GM23338 (cell line): Measurements from ENCODE around the gene TASP1. TPM values are rescaled to one million over a fixed set of nuclear protein-coding genes. Genes with fewer than 3 reads are reported as not detected.

Experiments
- ATAC-seq: fragments of 200-7000 bp; cut with Tn5 transposase; 3 replicates; pipeline ENCODE4 v1.9.1; 2020
- DNase-seq: peaks from one replicate; pipeline ENCODE4 v3.0.0-alpha.2; 2015; ENCODE audit warnings: low spot score
- H2AFZ ChIP-seq: fragments of 200-600 bp; sonication (generic); 2 replicates; pipeline ENCODE4 v1.8.0; 2016; ENCODE audit warnings: antibody characterized with exemption, mild to moderate bottlenecking, moderate library complexity
- H3F3A ChIP-seq: fragments of 200-600 bp; sonication (generic); replicated peaks from 2 replicates; pipeline ENCODE4 v1.8.0; 2017; ENCODE audit warnings: antibody characterized with exemption, mixed run types, low read depth
- H3K27ac ChIP-seq: fragments of 200-600 bp; sonication (generic); 2 replicates; pipeline ENCODE4 v1.6.1; 2016; ENCODE audit warnings: low read depth
- H3K27me3 ChIP-seq: fragments of 200-600 bp; sonication (generic); 2 replicates; pipeline ENCODE4 v1.8.0; 2016; ENCODE audit warnings: mild to moderate bottlenecking, mixed run types, moderate library complexity; ENCODE audit not compliant: insufficient read depth
- H3K36me3 ChIP-seq: fragments of 200-600 bp; sonication (generic); 2 replicates; pipeline ENCODE4 v1.8.0; 2016; ENCODE audit warnings: mild to moderate bottlenecking; ENCODE audit not compliant: insufficient read depth
- H3K4me1 ChIP-seq: fragments of 200-600 bp; sonication (generic); 2 replicates; pipeline ENCODE4 v1.8.0; 2016; ENCODE audit warnings: mild to moderate bottlenecking, moderate library complexity; ENCODE audit not compliant: insufficient read depth
- H3K4me2 ChIP-seq: fragments of 200-600 bp; sonication (generic); 2 replicates; pipeline ENCODE4 v1.7.1; 2017; ENCODE audit warnings: mixed run types
- H3K4me3 ChIP-seq: fragments of 200-600 bp; sonication (generic); 2 replicates; pipeline ENCODE4 v1.6.1; 2016; ENCODE audit warnings: mixed run types
- H3K79me2 ChIP-seq: fragments of 200-600 bp; sonication (generic); replicated peaks from 2 replicates; pipeline ENCODE4 v1.8.0; 2017; ENCODE audit warnings: mild to moderate bottlenecking; ENCODE audit not compliant: insufficient read depth
- H3K9me2 ChIP-seq: fragments of 200-600 bp; sonication (generic); 2 replicates; pipeline ENCODE4 v1.8.0; 2017; ENCODE audit not compliant: insufficient read depth
- H4K20me1 ChIP-seq: fragments of 200-600 bp; sonication (generic); replicated peaks from 2 replicates; pipeline ENCODE4 v1.8.0; 2017; ENCODE audit warnings: mild to moderate bottlenecking; ENCODE audit not compliant: insufficient read depth
- H3K27ac Mint-ChIP-seq: 2 replicates; pipeline ENCODE4 v1.8.0; 2020; ENCODE audit warnings: inconsistent platforms, mild to moderate bottlenecking, moderate library complexity, mixed read lengths
- H3K27me3 Mint-ChIP-seq: 3 replicates; pipeline ENCODE4 v1.8.0; 2022; ENCODE audit warnings: low read depth, mild to moderate bottlenecking, moderate library complexity, mixed read lengths, inconsistent platforms; ENCODE audit not compliant: insufficient read depth, poor library complexity
- H3K36me3 Mint-ChIP-seq: 3 replicates; pipeline ENCODE4 v1.8.0; 2021; ENCODE audit warnings: low read depth, mild to moderate bottlenecking, inconsistent platforms, moderate library complexity, mixed read lengths
- H3K4me1 Mint-ChIP-seq: 3 replicates; pipeline ENCODE4 v1.8.0; 2020; ENCODE audit warnings: mild to moderate bottlenecking, inconsistent platforms, mixed read lengths
- H3K4me3 Mint-ChIP-seq: 3 replicates; pipeline ENCODE4 v1.8.0; 2021; ENCODE audit warnings: moderate library complexity, mild to moderate bottlenecking, inconsistent platforms, mixed read lengths
- H3K9me3 Mint-ChIP-seq: 3 replicates; pipeline ENCODE4 v1.8.0; 2020; ENCODE audit warnings: moderate library complexity, mild to moderate bottlenecking, inconsistent platforms, mixed read lengths
- CREB1 ChIP-seq: fragments of 250-450 bp; sonication (Bioruptor Pico); IDR thresholded peaks from 2 replicates; pipeline ENCODE4 v1.5.0; 2020; ENCODE audit warnings: low read depth, mild to moderate bottlenecking, moderate library complexity
- EZH2 ChIP-seq: fragments of 200-600 bp; sonication (generic); IDR thresholded peaks from one replicate; pipeline ENCODE4 v1.8.0; 2017; ENCODE audit warnings: antibody characterized with exemption, mild to moderate bottlenecking, low read depth; ENCODE audit not compliant: unreplicated experiment
- EZH2phosphoT487 ChIP-seq: fragments of 200-600 bp; sonication (generic); IDR thresholded peaks from one replicate; pipeline ENCODE4 v1.8.1; 2018; ENCODE audit warnings: antibody characterized with exemption; ENCODE audit not compliant: unreplicated experiment
- JUNB ChIP-seq: IDR thresholded peaks from one replicate; pipeline ENCODE4 v1.6.1; 2016; ENCODE audit warnings: antibody characterized with exemption; ENCODE audit not compliant: unreplicated experiment
- NANOG ChIP-seq: IDR thresholded peaks from 2 replicates; pipeline ENCODE4 v1.6.1; 2016; ENCODE audit warnings: antibody characterized with exemption, borderline replicate concordance
- POLR2AphosphoS5 ChIP-seq: IDR thresholded peaks from 2 replicates; pipeline ENCODE4 v1.6.1; 2016; ENCODE audit warnings: antibody characterized with exemption, low read depth
- STAT1 ChIP-seq: IDR thresholded peaks from one replicate; pipeline ENCODE4 v1.6.1; 2016; ENCODE audit warnings: antibody characterized with exemption; ENCODE audit not compliant: unreplicated experiment
- ZNF331 ChIP-seq: fragments of 250-450 bp; sonication (Bioruptor Pico); IDR thresholded peaks from 2 replicates; pipeline ENCODE4 v1.5.0; 2020; ENCODE audit warnings: low read depth, mild to moderate bottlenecking, moderate library complexity
- polyA plus RNA-seq: library from polyadenylated mRNA; unstranded; fragments of >200 nt; fragmentation: Nextera tagmentation; extraction: Ambion mirVana; gene quantifications from 2 replicates; pipeline ENCODE4 v1.2.1, GENCODE V29; 2016
- total RNA-seq: library from RNA; depleted of rRNA; stranded (reverse); fragments of >200 nt; shearing (Covaris generic); gene quantifications from 2 replicates; pipeline ENCODE4 v1.2.3, GENCODE V29; 2014
- TF ChIP-seq, protein P1 (sequence below): fragments of 250-450 bp; sonication (Bioruptor Pico); IDR thresholded peaks from 2 replicates; pipeline ENCODE4 v1.5.0; 2020; ENCODE audit warnings: mild to moderate bottlenecking, moderate library complexity
- TF ChIP-seq, protein P2 (sequence below), 2 experiments: fragments of 200-600 bp in 1 of 2; sonication (generic) in 1 of 2; conservative IDR thresholded peaks; 2 replicates each; pipeline versions ENCODE4 v1.5.1 to v1.6.1; 2016 to 2017; ENCODE audit warnings: antibody characterized with exemption in 2 of 2, low read depth in 2 of 2, mild to moderate bottlenecking in 2 of 2, moderate library complexity in 1 of 2
- TF ChIP-seq, protein P3 (sequence below): IDR thresholded peaks from one replicate; pipeline ENCODE4 v1.6.1; 2018; ENCODE audit warnings: antibody characterized with exemption; ENCODE audit not compliant: unreplicated experiment

The TASP1 gene
- total and polyA plus RNA-seq, 2 experiments from 2014 or later, result 9.7 to 9.8 TPM

DNA sequence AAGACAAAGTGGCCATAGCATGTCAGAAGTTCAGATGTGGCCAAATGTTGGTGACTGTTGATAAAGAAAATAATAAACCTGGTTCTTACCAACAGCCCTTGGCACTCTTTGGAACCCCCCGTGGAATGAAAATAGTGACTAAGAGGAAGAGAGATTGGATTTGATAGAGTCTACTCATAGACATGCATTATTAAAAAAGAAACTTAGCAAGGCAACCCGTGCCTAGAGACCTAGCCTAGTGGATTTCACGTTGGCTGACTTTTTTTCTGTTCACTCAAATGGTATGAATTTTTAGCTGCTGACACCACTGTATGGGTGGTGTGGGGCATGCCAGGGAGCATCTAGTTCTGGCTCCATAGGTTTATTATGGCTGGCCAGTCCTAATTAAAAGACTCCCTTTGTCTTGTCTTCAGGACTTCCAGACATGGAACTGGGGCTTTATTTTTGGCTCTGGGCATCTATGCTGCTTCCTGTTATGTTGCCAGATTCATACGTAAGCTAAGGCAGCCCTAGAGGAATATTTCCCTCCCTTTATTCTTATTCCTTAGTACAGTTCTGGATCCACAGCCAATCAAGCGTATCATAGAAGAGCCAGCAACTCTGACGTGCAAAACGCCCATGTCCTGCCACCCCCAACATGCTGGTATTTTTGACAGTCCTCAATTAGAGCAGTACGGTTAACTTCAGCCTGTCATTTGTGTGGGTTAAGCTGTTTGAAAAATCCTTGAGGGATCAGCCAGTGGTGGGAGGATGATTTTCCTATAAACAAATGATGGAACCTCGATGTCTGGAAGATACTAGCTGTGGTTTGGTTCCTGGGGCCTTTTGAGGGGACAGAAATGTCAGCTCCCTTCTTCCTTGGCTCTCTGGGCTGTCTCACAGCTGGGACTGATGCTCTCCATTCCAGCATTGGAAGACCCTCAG, 290.2 kb downstream of the TASP1 start:
- no peaks in the 10 kb centered on the region for H3K79me2 ChIP-seq
- peaks cover 3% of the 10 kb centered on the region; the same call in 1 of the 2 replicates for H3K4me1 ChIP-seq
- H3K27me3 ChIP-seq, result no peaks in the 10 kb centered on the region
- DNase-seq (no peak), ATAC-seq (no peak)
- Mint-ChIP-seq H3K27ac (no peak overlapping the region), H3K4me1 (peaks cover 9% of the 10 kb centered on the region), H3K36me3 (no peaks in the 10 kb centered on the region), H3K4me3 (no peak overlapping the region), H3K9me3 (no peaks in the 10 kb centered on the region), H3K27me3 (peaks cover 7% of the 10 kb centered on the region)
- no peak overlapping the region for H3K4me3 ChIP-seq
- no peak overlapping the region for H3K27ac ChIP-seq
- H4K20me1 ChIP-seq, result no peaks in the 10 kb centered on the region
- no peaks in the 10 kb centered on the region for H3F3A ChIP-seq
- no peaks in the 10 kb centered on the region for H3K9me2 ChIP-seq
- no peak overlapping the region for H2AFZ ChIP-seq
- no peaks in the 10 kb centered on the region for H3K36me3 ChIP-seq
- TF ChIP-seq CREB1 (CRISPR knock-in tag) (no peak), NANOG (no peak), POLR2AphosphoS5 (no peak), STAT1 (no peak), EZH2phosphoT487 (no peak), ZNF331 (no peak), JUNB (no peak), EZH2 (no peak)
- TF ChIP-seq, protein P1, sequence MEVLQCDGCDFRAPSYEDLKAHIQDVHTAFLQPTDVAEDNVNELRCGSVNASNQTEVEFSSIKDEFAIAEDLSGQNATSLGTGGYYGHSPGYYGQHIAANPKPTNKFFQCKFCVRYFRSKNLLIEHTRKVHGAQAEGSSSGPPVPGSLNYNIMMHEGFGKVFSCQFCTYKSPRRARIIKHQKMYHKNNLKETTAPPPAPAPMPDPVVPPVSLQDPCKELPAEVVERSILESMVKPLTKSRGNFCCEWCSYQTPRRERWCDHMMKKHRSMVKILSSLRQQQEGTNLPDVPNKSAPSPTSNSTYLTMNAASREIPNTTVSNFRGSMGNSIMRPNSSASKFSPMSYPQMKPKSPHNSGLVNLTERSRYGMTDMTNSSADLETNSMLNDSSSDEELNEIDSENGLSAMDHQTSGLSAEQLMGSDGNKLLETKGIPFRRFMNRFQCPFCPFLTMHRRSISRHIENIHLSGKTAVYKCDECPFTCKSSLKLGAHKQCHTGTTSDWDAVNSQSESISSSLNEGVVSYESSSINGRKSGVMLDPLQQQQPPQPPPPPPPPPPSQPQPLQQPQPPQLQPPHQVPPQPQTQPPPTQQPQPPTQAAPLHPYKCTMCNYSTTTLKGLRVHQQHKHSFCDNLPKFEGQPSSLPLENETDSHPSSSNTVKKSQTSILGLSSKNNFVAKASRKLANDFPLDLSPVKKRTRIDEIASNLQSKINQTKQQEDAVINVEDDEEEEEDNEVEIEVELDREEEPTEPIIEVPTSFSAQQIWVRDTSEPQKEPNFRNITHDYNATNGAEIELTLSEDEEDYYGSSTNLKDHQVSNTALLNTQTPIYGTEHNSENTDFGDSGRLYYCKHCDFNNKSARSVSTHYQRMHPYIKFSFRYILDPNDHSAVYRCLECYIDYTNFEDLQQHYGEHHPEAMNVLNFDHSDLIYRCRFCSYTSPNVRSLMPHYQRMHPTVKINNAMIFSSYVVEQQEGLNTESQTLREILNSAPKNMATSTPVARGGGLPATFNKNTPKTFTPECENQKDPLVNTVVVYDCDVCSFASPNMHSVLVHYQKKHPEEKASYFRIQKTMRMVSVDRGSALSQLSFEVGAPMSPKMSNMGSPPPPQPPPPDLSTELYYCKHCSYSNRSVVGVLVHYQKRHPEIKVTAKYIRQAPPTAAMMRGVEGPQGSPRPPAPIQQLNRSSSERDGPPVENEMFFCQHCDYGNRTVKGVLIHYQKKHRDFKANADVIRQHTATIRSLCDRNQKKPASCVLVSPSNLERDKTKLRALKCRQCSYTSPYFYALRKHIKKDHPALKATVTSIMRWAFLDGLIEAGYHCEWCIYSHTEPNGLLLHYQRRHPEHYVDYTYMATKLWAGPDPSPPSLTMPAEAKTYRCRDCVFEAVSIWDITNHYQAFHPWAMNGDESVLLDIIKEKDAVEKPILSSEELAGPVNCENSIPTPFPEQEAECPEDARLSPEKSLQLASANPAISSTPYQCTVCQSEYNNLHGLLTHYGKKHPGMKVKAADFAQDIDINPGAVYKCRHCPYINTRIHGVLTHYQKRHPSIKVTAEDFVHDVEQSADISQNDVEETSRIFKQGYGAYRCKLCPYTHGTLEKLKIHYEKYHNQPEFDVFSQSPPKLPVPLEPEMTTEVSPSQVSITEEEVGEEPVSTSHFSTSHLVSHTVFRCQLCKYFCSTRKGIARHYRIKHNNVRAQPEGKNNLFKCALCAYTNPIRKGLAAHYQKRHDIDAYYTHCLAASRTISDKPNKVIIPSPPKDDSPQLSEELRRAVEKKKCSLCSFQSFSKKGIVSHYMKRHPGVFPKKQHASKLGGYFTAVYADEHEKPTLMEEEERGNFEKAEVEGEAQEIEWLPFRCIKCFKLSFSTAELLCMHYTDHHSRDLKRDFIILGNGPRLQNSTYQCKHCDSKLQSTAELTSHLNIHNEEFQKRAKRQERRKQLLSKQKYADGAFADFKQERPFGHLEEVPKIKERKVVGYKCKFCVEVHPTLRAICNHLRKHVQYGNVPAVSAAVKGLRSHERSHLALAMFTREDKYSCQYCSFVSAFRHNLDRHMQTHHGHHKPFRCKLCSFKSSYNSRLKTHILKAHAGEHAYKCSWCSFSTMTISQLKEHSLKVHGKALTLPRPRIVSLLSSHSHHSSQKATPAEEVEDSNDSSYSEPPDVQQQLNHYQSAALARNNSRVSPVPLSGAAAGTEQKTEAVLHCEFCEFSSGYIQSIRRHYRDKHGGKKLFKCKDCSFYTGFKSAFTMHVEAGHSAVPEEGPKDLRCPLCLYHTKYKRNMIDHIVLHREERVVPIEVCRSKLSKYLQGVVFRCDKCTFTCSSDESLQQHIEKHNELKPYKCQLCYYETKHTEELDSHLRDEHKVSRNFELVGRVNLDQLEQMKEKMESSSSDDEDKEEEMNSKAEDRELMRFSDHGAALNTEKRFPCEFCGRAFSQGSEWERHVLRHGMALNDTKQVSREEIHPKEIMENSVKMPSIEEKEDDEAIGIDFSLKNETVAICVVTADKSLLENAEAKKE (CRISPR knock-in tag), result no peak
- TF ChIP-seq, protein P2, sequence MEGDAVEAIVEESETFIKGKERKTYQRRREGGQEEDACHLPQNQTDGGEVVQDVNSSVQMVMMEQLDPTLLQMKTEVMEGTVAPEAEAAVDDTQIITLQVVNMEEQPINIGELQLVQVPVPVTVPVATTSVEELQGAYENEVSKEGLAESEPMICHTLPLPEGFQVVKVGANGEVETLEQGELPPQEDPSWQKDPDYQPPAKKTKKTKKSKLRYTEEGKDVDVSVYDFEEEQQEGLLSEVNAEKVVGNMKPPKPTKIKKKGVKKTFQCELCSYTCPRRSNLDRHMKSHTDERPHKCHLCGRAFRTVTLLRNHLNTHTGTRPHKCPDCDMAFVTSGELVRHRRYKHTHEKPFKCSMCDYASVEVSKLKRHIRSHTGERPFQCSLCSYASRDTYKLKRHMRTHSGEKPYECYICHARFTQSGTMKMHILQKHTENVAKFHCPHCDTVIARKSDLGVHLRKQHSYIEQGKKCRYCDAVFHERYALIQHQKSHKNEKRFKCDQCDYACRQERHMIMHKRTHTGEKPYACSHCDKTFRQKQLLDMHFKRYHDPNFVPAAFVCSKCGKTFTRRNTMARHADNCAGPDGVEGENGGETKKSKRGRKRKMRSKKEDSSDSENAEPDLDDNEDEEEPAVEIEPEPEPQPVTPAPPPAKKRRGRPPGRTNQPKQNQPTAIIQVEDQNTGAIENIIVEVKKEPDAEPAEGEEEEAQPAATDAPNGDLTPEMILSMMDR (conservative IDR thresholded peaks at IDR 0.05; ENCODE audit: low read depth in 2 of 2), result no peak
- TF ChIP-seq, protein P3, sequence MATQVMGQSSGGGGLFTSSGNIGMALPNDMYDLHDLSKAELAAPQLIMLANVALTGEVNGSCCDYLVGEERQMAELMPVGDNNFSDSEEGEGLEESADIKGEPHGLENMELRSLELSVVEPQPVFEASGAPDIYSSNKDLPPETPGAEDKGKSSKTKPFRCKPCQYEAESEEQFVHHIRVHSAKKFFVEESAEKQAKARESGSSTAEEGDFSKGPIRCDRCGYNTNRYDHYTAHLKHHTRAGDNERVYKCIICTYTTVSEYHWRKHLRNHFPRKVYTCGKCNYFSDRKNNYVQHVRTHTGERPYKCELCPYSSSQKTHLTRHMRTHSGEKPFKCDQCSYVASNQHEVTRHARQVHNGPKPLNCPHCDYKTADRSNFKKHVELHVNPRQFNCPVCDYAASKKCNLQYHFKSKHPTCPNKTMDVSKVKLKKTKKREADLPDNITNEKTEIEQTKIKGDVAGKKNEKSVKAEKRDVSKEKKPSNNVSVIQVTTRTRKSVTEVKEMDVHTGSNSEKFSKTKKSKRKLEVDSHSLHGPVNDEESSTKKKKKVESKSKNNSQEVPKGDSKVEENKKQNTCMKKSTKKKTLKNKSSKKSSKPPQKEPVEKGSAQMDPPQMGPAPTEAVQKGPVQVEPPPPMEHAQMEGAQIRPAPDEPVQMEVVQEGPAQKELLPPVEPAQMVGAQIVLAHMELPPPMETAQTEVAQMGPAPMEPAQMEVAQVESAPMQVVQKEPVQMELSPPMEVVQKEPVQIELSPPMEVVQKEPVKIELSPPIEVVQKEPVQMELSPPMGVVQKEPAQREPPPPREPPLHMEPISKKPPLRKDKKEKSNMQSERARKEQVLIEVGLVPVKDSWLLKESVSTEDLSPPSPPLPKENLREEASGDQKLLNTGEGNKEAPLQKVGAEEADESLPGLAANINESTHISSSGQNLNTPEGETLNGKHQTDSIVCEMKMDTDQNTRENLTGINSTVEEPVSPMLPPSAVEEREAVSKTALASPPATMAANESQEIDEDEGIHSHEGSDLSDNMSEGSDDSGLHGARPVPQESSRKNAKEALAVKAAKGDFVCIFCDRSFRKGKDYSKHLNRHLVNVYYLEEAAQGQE, result no peak
- no peak overlapping the region for H3K4me2 ChIP-seq
